Measurements from ENCODE around the gene TTLL11. TPM values are rescaled to one million over a fixed set of nuclear protein-coding genes. Genes with fewer than 3 reads are reported as not detected.

The TTLL11 gene
- total RNA-seq, 1 donor from 2014 or later: 1.9 TPM

- no peak for DNase-seq (ENCODE audit: low read depth in 2 of 2)
Measured at GRCh38 chr9:121836366-121836885, 256.7 kb downstream of the TTLL11 start.

- no peak for DNase-seq (ENCODE audit: low read depth in 2 of 2)
Measured at GRCh38 chr9:121835587-121836365, 257.3 kb downstream of the TTLL11 start.

GRCh38 chr9:121833061-121833460, 260.0 kb downstream of the TTLL11 start:
- DNase-seq (ENCODE audit: low read depth in 2 of 2): no peak

GRCh38 chr9:121831869-121832268, 261.2 kb downstream of the TTLL11 start:
- DNase-seq (ENCODE audit: low read depth in 2 of 2): no peak

GRCh38 chr9:121830441-121831140, 262.5 kb downstream of the TTLL11 start:
- DNase-seq (ENCODE audit: low read depth in 2 of 2): no peak

- no peak for DNase-seq (ENCODE audit: low read depth in 2 of 2)
Measured at GRCh38 chr9:121827251-121827967, 265.7 kb downstream of the TTLL11 start.

- DNase-seq (ENCODE audit: low read depth in 2 of 2): no peak
Measured at GRCh38 chr9:121826711-121827110, 266.4 kb downstream of the TTLL11 start.

GRCh38 chr9:121825031-121825691, 267.9 kb downstream of the TTLL11 start:
- no peak for DNase-seq (ENCODE audit: low read depth in 2 of 2)

- no peak for DNase-seq (ENCODE audit: low read depth in 2 of 2)
Measured at GRCh38 chr9:121824651-121825030, 268.5 kb downstream of the TTLL11 start.

- no peak for DNase-seq (ENCODE audit: low read depth in 2 of 2)
Measured at GRCh38 chr9:121823451-121824169, 269.5 kb downstream of the TTLL11 start.

GRCh38 chr9:121822093-121823085, 270.7 kb downstream of the TTLL11 start:
- DNase-seq (ENCODE audit: low read depth in 2 of 2): peak in 1 of 2 donors; percentile 21

- DNase-seq (ENCODE audit: low read depth in 2 of 2): no peak
Measured at GRCh38 chr9:121821326-121821725, 271.8 kb downstream of the TTLL11 start.

GRCh38 chr9:121820286-121821005, 272.7 kb downstream of the TTLL11 start:
- DNase-seq (ENCODE audit: low read depth in 2 of 2): no peak

- peak in 1 of 2 donors; percentile 10 for DNase-seq (ENCODE audit: low read depth in 2 of 2)
Measured at GRCh38 chr9:121819428-121820231, 273.5 kb downstream of the TTLL11 start.

- DNase-seq (ENCODE audit: low read depth in 2 of 2): no peak
Measured at GRCh38 chr9:121818841-121819427, 274.2 kb downstream of the TTLL11 start.

- DNase-seq (ENCODE audit: low read depth in 2 of 2): no peak
Measured at GRCh38 chr9:121818016-121818661, 275.0 kb downstream of the TTLL11 start.

- no peak for DNase-seq (ENCODE audit: low read depth in 2 of 2)
Measured at GRCh38 chr9:121817476-121817875, 275.6 kb downstream of the TTLL11 start.

All from dermis microvascular lymphatic vessel endothelial cell (primary cell).